Measurements from ENCODE around the gene ITFG2.

GRCh38 chr12:2833327-2833726, 20.9 kb downstream of the ITFG2 start:
- TF ChIP-seq, protein P1, sequence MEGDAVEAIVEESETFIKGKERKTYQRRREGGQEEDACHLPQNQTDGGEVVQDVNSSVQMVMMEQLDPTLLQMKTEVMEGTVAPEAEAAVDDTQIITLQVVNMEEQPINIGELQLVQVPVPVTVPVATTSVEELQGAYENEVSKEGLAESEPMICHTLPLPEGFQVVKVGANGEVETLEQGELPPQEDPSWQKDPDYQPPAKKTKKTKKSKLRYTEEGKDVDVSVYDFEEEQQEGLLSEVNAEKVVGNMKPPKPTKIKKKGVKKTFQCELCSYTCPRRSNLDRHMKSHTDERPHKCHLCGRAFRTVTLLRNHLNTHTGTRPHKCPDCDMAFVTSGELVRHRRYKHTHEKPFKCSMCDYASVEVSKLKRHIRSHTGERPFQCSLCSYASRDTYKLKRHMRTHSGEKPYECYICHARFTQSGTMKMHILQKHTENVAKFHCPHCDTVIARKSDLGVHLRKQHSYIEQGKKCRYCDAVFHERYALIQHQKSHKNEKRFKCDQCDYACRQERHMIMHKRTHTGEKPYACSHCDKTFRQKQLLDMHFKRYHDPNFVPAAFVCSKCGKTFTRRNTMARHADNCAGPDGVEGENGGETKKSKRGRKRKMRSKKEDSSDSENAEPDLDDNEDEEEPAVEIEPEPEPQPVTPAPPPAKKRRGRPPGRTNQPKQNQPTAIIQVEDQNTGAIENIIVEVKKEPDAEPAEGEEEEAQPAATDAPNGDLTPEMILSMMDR (optimal IDR thresholded peaks at IDR 0.05 in 1 of 3, IDR thresholded peaks at IDR 0.05 in 1 of 3, conservative IDR thresholded peaks at IDR 0.05 in 1 of 3; ENCODE audit: extremely low read depth in 1 of 3, insufficient read depth in 2 of 3, low read length in 3 of 3) = no peak
- TF ChIP-seq EZH2 (IDR thresholded peaks at IDR 0.05; ENCODE audit: low read length) = no peak
